CD4-positive, alpha-beta T cell treated with Interleukin-6 for 4 hours (primary cell): ENCODE results near the gene ITIH3.
"Not testable (repeated sequence)": the region's sequence is repeated elsewhere in the genome, so short reads cannot be mapped to it uniquely, and the experiment has no call there.

ENCODE experiments used
- DNase-seq: peaks from one replicate; pipeline ENCODE4 v3.0.0-alpha.2; 2020; ENCODE audit warnings: mixed read lengths

Gene ITIH3, protein sequence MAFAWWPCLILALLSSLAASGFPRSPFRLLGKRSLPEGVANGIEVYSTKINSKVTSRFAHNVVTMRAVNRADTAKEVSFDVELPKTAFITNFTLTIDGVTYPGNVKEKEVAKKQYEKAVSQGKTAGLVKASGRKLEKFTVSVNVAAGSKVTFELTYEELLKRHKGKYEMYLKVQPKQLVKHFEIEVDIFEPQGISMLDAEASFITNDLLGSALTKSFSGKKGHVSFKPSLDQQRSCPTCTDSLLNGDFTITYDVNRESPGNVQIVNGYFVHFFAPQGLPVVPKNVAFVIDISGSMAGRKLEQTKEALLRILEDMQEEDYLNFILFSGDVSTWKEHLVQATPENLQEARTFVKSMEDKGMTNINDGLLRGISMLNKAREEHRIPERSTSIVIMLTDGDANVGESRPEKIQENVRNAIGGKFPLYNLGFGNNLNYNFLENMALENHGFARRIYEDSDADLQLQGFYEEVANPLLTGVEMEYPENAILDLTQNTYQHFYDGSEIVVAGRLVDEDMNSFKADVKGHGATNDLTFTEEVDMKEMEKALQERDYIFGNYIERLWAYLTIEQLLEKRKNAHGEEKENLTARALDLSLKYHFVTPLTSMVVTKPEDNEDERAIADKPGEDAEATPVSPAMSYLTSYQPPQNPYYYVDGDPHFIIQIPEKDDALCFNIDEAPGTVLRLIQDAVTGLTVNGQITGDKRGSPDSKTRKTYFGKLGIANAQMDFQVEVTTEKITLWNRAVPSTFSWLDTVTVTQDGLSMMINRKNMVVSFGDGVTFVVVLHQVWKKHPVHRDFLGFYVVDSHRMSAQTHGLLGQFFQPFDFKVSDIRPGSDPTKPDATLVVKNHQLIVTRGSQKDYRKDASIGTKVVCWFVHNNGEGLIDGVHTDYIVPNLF

DNA sequence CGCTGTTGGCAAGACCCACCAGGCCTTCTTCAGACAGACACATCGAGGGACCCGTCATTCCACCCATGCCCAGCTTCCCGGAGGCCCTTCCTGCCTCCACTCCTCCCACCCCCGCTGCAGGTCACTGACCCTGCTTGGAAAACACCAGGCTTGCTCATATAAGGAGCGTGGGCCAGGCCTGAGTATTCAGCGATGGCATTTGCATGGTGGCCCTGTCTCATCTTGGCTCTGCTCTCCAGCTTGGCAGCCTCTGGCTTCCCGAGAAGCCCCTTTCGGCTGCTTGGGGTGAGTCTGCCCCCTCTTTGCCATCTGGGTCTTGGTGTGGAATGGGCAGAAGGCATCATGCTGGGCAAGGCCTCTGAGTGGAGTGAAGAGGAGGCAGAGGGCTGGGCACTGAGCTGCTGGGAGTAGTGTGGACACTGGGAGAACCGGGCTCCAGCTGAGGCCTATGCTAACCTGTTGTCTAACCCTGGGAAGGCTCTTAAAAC lies at the start of gene ITIH3:
TSS of gene ITIH3 (plus strand) at position 185 of the 488 bp plus-strand sequence. CDS start at position 193, 8 bp downstream.
- DNase-seq, result no peak

DNA sequence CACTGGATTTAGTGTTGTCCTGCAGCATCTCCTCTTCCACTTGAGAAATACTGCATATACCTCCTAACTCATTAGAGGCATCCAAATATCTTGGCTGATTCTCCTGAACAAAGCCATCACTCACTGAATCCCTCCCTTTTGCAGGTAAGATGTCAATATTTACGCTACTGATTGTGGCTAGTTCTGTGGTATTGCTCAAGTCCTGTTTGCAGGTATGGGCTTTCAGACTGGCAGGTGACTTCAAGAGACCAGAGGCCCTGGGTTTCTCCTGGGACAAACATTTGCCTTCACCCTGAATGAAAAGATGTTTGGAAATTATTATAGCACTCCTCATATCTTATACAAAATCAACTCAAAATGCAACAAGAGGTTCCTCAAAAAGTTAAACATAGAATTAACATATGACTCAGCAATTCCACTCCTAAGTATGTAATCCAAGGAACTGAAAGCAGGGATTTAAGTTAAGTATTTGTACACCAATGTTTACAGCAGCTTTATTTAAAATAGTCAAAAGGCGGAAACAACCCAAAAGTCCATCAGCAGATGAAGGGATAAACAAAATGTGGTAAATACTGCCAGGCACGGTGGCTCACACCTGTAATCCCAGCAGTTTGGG lies 42.4 kb upstream of the ITIH3 start:
- DNase-seq, result no peak

- DNase-seq, result no peak
These were observed 40.2 kb upstream of the ITIH3 start for GRCh38 chr3:52754373-52754772.

DNA sequence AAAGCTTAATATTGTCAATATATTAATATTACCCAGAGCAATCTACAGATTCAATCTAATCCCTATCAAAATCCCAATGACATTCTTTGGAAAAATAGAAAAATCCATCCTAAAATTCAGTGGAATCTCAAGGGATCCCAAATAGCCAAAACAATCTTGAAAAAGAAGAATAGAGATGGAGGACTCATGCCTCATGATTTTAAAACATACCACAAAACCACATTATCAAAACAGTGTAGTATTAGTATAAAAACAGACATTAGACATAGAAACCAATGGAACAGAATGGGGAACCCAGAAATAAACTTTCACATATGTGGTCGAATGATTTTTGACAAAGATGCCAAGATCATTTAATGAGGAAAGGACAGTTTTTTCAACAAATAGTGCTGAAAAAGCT lies 38.5 kb upstream of the ITIH3 start:
- no peak for DNase-seq

GRCh38 chr3:52763466-52763865 lies 31.1 kb upstream of the ITIH3 start:
- no peak for DNase-seq

- no peak for DNase-seq
These were observed 24.7 kb upstream of the ITIH3 start for GRCh38 chr3:52769786-52770455.

DNA sequence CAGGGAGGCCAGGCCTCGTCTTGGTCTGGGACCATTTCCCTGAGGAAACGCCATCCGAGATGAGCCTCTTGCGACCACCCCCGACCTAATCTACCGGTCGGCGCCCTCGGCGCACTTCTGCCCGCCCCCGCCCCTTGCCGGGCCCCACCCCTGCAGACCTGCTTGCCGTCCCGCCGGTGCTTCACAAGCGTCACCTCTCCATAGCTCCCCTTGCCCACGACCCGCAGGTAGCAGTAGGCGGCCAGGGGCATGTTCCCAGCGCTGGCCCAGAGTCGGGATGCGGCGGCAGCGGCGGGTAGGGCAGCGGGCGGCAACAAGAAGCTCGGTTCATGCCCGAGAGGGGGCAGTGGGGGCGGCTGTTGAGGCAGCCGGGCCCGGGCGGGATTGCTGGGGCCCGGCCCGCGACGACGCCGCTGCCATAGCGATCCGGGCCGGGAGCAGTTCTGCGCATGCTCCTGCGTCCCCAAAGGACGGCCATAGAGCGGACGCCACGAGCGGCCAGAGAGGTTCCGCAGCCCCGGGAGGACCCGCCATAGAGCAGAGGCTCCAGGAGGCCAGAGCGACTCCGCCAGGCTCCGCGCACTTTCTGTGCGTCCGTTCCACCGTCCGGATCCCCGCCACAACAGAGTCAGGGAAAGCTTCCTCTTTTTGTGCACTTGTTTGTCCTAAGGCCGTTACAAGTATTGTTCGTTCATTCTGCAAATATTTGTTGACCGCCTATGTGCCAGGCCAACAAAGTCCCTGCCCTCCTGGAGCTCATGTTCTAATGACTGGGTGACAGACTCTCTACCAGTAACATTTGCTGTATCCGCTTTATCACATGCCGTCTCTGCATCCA lies 23.9 kb upstream of the ITIH3 start, which contains the start of gene NEK4:
TSS of gene NEK4 (minus strand) at position 445 of the 838 bp plus-strand sequence. CDS start at position 251, 194 bp downstream.
- peak; percentile 90 for DNase-seq

DNA sequence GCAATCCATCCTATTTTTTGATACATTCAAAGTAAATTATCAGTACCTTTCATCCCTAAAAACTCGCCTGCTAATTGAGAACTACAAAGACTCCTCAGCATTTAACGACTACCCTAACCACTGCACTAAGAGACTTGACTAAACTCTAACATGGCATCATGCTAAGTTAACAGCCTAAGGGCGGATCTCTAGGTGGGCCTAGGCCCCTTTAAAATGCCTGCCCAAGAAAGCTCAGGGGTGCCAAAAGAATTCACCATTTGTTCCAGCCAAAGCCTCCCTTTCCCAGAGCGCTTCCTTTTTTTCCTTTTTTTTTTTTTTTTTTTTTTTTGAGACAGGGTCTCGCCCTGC lies 23.3 kb upstream of the ITIH3 start:
- no peak for DNase-seq

- DNase-seq, result no peak
These were observed 22.9 kb upstream of the ITIH3 start for GRCh38 chr3:52771702-52772101.

GRCh38 chr3:52773361-52774065 lies 21.1 kb upstream of the ITIH3 start:
- DNase-seq, result no peak

GRCh38 chr3:52774066-52774713 lies 20.4 kb upstream of the ITIH3 start:
- DNase-seq, result no peak

DNA sequence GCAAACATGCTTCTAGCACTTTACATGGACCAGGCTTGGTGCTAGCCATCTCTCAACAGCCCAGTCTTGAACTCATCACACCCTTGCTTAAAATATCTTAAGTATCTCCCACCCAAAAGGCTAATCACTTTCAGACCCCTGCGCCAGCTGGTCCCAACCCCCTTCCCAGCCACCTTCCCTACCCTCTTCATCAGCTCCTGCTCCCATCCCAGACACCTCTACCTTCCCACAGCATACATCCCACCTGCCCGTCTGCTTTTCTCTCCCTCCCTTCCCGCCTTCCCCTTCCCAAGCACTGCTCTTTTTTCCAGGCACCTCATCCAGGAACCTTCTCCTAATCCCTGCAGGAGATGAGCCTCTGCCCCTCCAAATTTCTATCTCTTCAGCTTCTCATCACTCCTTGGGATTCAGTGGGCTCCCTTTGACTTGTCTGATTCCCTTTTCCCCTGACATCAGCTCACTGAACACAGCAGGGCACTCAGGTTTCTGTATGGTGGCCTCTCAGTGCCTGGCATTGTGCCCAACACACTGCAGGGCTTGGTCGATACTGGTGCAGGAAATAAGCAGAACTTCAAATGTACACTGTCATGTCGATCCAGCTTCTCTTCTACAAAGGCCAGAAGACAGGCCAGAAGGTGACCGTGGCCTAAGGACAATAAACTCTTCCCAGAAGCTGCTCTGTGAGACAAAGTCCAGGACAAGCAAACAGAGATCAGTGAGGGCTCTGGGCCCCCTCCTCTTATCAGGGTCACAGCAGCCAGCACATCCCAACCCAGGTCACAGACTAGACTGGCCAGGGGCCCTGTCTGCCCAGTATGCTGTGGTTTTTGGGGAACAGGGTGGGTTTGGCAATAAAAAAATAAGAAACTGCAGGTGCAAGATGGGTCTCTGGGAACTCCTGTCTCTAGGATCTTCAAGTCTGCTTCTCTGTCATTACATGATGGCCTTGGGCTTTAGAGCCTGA lies 19.4 kb upstream of the ITIH3 start:
- no peak for DNase-seq

DNA sequence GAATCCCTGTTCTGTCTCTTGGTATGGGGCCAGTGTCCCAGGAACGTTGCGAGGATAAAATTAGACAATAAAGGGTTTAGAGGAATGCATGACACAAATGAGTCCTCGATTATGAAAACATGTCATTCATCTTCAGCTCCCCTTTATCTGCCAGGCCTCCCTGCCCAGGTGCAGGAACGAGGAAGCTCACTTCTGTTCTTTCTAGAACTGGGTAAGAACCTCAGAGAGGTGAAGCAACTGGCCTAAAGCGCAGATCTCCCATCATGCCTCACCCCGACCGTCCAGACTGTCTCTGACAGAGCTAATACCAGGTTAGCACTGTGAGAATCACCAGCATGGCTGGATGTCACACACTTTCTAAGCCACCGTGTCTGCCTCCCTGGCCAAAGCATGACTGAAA lies 18.7 kb upstream of the ITIH3 start:
- no peak for DNase-seq

DNA sequence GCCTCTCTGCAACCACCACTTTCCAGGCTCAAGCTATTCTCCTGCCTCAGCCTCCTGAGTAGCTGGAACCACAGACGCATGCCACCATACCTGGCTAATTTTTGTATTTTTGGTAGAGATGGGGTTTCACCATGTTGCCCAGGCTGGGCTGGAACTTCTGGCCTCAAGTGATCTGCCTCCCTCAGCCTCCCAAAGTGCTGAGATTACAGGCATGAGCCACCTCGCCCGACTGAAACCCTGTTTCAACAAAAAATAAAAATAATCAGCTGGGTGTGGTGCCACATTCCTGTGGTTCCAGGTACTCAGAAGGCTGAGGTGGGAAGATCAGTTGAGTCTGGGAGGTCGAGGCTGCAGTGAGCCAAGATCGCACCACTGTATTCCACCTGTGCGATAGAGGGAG lies 18.1 kb upstream of the ITIH3 start:
- not testable (repeated sequence) for DNase-seq

- DNase-seq, result no peak
These were observed 17.3 kb upstream of the ITIH3 start, which contains the start of gene ITIH1 for GRCh38 chr3:52777127-52777958. ITIH1 (plus strand) TSS chr3:52777599; CDS start chr3:52777616, 17 bp downstream.

- DNase-seq, result no peak
These were observed 16.4 kb upstream of the ITIH3 start for GRCh38 chr3:52777959-52778805.
